ENCODE data around the gene TNNT2. TPM values are rescaled to one million over a fixed set of nuclear protein-coding genes. Genes with fewer than 3 reads are reported as not detected.

Gene TNNT2
- total and polyA plus RNA-seq, 2 of the 13 experiments (the other 11 are each of a cell fraction or from before 2014, with no cell fraction given): 0.20 to 0.63 TPM

GRCh38 chr1:201327687-201328240 lies 49.7 kb downstream of the TNNT2 start (continued):
- TF ChIP-seq, protein P1, sequence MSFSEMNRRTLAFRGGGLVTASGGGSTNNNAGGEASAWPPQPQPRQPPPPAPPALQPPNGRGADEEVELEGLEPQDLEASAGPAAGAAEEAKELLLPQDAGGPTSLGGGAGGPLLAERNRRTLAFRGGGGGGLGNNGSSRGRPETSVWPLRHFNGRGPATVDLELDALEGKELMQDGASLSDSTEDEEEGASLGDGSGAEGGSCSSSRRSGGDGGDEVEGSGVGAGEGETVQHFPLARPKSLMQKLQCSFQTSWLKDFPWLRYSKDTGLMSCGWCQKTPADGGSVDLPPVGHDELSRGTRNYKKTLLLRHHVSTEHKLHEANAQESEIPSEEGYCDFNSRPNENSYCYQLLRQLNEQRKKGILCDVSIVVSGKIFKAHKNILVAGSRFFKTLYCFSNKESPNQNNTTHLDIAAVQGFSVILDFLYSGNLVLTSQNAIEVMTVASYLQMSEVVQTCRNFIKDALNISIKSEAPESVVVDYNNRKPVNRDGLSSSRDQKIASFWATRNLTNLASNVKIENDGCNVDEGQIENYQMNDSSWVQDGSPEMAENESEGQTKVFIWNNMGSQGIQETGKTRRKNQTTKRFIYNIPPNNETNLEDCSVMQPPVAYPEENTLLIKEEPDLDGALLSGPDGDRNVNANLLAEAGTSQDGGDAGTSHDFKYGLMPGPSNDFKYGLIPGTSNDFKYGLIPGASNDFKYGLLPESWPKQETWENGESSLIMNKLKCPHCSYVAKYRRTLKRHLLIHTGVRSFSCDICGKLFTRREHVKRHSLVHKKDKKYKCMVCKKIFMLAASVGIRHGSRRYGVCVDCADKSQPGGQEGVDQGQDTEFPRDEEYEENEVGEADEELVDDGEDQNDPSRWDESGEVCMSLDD (CRISPR knock-in tag; IDR thresholded peaks at IDR 0.05; ENCODE audit: borderline replicate concordance): no peak
- TF ChIP-seq SMYD3 (CRISPR knock-in tag; IDR thresholded peaks at IDR 0.05) (no peak), IRF9 (CRISPR knock-in tag; IDR thresholded peaks at IDR 0.05; ENCODE audit: borderline replicate concordance) (no peak)

DNA sequence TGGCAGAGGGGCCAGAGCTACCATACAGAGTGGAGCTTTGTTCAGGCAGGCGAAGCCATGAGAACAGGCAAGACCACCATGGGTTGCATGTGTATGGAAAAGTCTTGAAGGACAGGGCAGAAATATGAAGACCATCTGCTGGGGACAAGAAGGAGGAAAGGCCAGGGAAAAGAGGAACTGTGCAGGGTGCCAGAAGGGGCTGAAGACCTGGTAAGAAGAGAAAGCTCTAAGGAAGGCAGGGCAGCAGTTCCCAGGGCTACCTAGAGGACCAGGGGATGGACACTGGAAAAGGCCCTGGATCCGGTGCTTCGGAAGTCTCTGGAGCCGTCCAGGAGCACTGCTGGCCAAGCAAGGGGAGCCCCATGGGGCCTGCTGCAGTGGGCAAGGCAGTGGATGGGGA lies 50.8 kb downstream of the TNNT2 start:
- no peak overlapping the region for H3K27ac ChIP-seq (ENCODE audit: extremely low read length, insufficient read depth, low read length)
- in situ Hi-C loops (cut with HindIII; ENCODE audit: extremely low pct_ligation_motif_present, low pct_unique_long_range_greater_than_20kb): no loop called here
- FAIRE-seq: no peak
- H3K36me3 ChIP-seq (replicated peaks in 1 of 2; ENCODE audit: control insufficient read depth in 1 of 2, insufficient read depth in 2 of 2, low read length in 2 of 2): no peaks in the 10 kb centered on the region
- intact Hi-C loops (cut with micrococcal nuclease; ENCODE audit: unreplicated experiment): no loop called here
- no peak for DNase-seq (ENCODE audit: low spot score)
- ATAC-seq: no peak
- H4K20me1 ChIP-seq (ENCODE audit: insufficient read depth, low read length): no peaks in the 10 kb centered on the region
- POLR2A ChIA-PET: no interaction called here
- WGBS (ENCODE audit: low lambda C conversion rate): 22% methylated on average over 4 of the region's 4 CpGs
- no peaks in the 10 kb centered on the region for H3K79me2 ChIP-seq (ENCODE audit: insufficient read depth, low read length)
- no peaks in the 10 kb centered on the region for H3K9me3 ChIP-seq (ENCODE audit: low read length)
- BruUV-seq (replicated peaks): no TSS peak
- H2AFZ ChIP-seq (ENCODE audit: low read length): no peak overlapping the region
- H3K4me2 ChIP-seq (ENCODE audit: low read depth, low read length): no peak overlapping the region
- no peaks in the 10 kb centered on the region for H3K4me1 ChIP-seq (ENCODE audit: insufficient read depth, low read length)
- H3K4me3 ChIP-seq (replicated peaks in 1 of 3; ENCODE audit: insufficient read depth in 1 of 3, low read depth in 2 of 3, low read length in 3 of 3): no peak overlapping the region
- peaks cover 3 to 9% of the 10 kb centered on the region in 2 experiments; a peak in 3 of 5 replicates for H3K27me3 ChIP-seq (ENCODE audit: control insufficient read depth in 1 of 2, insufficient read depth in 2 of 2, low read length in 2 of 2)
- no peak overlapping the region for H3K9ac ChIP-seq (ENCODE audit: insufficient read depth, low read depth, low read length)
- CTCF ChIA-PET (ENCODE audit: low intra/inter-chr PET ratio, low total read pairs): no interaction called here
- TF ChIP-seq, protein P2, sequence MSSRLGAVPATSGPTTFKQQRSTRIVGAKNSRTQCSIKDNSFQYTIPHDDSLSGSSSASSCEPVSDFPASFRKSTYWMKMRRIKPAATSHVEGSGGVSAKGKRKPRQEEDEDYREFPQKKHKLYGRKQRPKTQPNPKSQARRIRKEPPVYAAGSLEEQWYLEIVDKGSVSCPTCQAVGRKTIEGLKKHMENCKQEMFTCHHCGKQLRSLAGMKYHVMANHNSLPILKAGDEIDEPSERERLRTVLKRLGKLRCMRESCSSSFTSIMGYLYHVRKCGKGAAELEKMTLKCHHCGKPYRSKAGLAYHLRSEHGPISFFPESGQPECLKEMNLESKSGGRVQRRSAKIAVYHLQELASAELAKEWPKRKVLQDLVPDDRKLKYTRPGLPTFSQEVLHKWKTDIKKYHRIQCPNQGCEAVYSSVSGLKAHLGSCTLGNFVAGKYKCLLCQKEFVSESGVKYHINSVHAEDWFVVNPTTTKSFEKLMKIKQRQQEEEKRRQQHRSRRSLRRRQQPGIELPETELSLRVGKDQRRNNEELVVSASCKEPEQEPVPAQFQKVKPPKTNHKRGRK (CRISPR knock-in tag; IDR thresholded peaks at IDR 0.05): no peak
- no peak for TF ChIP-seq ZSCAN21 (CRISPR knock-in tag; IDR thresholded peaks at IDR 0.05; ENCODE audit: borderline replicate concordance)
- no peak for TF ChIP-seq GTF3A (CRISPR knock-in tag; conservative IDR thresholded peaks at IDR 0.05)
- TF ChIP-seq, protein P3, sequence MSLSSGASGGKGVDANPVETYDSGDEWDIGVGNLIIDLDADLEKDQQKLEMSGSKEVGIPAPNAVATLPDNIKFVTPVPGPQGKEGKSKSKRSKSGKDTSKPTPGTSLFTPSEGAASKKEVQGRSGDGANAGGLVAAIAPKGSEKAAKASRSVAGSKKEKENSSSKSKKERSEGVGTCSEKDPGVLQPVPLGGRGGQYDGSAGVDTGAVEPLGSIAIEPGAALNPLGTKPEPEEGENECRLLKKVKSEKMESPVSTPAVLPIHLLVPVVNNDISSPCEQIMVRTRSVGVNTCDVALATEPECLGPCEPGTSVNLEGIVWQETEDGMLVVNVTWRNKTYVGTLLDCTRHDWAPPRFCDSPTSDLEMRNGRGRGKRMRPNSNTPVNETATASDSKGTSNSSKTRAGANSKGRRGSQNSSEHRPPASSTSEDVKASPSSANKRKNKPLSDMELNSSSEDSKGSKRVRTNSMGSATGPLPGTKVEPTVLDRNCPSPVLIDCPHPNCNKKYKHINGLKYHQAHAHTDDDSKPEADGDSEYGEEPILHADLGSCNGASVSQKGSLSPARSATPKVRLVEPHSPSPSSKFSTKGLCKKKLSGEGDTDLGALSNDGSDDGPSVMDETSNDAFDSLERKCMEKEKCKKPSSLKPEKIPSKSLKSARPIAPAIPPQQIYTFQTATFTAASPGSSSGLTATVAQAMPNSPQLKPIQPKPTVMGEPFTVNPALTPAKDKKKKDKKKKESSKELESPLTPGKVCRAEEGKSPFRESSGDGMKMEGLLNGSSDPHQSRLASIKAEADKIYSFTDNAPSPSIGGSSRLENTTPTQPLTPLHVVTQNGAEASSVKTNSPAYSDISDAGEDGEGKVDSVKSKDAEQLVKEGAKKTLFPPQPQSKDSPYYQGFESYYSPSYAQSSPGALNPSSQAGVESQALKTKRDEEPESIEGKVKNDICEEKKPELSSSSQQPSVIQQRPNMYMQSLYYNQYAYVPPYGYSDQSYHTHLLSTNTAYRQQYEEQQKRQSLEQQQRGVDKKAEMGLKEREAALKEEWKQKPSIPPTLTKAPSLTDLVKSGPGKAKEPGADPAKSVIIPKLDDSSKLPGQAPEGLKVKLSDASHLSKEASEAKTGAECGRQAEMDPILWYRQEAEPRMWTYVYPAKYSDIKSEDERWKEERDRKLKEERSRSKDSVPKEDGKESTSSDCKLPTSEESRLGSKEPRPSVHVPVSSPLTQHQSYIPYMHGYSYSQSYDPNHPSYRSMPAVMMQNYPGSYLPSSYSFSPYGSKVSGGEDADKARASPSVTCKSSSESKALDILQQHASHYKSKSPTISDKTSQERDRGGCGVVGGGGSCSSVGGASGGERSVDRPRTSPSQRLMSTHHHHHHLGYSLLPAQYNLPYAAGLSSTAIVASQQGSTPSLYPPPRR (CRISPR knock-in tag; IDR thresholded peaks at IDR 0.05; ENCODE audit: borderline replicate concordance): no peak
- no peak for TF ChIP-seq ISX (CRISPR knock-in tag; conservative IDR thresholded peaks at IDR 0.05)
- TF ChIP-seq ZNF589 (CRISPR knock-in tag; conservative IDR thresholded peaks at IDR 0.05): no peak
- TF ChIP-seq ZNF547 (CRISPR knock-in tag; IDR thresholded peaks at IDR 0.05): no peak
